GM23248 (cell line): ENCODE data around the gene SNAP23.

Experiments used
- EZH2 ChIP-seq: fragments of 200-600 bp; sonication (generic); IDR thresholded peaks from 2 replicates; pipeline ENCODE4 v1.6.1; 2018; ENCODE audit warnings: antibody characterized with exemption, mild to moderate bottlenecking; ENCODE audit not compliant: insufficient read depth, poor library complexity, severe bottlenecking
- EZH2phosphoT487 ChIP-seq: fragments of 200-600 bp; sonication (generic); IDR thresholded peaks from 2 replicates; pipeline ENCODE4 v1.6.1; 2018; ENCODE audit warnings: antibody characterized with exemption, moderate library complexity, mild to moderate bottlenecking, low read depth; ENCODE audit not compliant: insufficient read depth

- TF ChIP-seq EZH2 (no peak), EZH2phosphoT487 (no peak)
Measured at GRCh38 chr15:42456531-42456930, 38.9 kb upstream of the SNAP23 start.
